ENCODE measurements around the gene DGKG. TPM values are rescaled to one million over a fixed set of nuclear protein-coding genes. Genes with fewer than 3 reads are reported as not detected.

The DGKG gene
- total RNA-seq, 5 donors from 2014 or later (not counting 1 experiment from before 2014, with no cell fraction given) = 0.03 to 0.10 TPM; not detected in 3

DNA sequence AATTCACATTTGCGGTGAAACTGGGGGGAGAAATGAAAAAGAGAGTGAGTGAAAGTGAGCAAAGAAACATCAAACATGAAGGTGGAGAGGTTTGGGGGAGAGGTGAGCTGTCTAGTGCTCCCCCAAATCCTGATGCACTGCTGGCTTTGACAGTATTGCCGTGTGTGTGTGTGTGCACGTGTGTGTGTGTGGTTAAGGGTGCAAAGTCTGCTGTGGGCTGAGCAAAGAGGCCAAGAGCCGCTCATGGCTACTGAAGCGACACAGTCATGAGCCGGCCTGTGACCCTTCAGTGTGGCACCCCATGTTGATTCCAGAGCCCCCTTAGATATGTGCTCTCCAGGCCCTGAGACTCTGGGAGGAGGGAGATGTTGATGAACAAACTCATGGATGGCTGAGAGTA lies 94.3 kb downstream of the DGKG start:
- Mint-ChIP-seq H3K36me3 (no peaks in the 10 kb centered on the region), H3K27me3 (peaks cover 3 to 9% of the 10 kb centered on the region in 2 donors), H3K9me3 (no peaks in the 10 kb centered on the region), H3K4me1 (no peaks in the 10 kb centered on the region), H3K27ac (no peak overlapping the region), H3K4me3 (no peak overlapping the region)
- no peaks in the 10 kb centered on the region for H3K4me1 ChIP-seq (ENCODE audit: control insufficient read depth in 1 of 2, extremely low read depth in 1 of 2, insufficient read depth in 2 of 2, low read length in 2 of 2)
- no peaks in the 10 kb centered on the region for H3K9me3 ChIP-seq
- ChIA-PET CTCF (interaction anchor here in 1 of 2 donors (0.6 kb wide), 1 partner anchor 272 kb away, joined by 3 read pairs; no protein-coding TSS in a partner anchor), POLR2A (no interaction called here)
- ATAC-seq (replicated peaks in 1 of 4) = no peak
- no peaks in the 10 kb centered on the region for H3K36me3 ChIP-seq (ENCODE audit: control insufficient read depth in 2 of 2, extremely low read depth in 1 of 2, insufficient read depth in 1 of 2, low read length in 1 of 2)
- WGBS (ENCODE audit: insufficient coverage) = 93% methylated on average over 4 of the region's 6 CpGs
- no peak overlapping the region for H3K4me3 ChIP-seq (ENCODE audit: control insufficient read depth in 1 of 2, extremely low read depth in 1 of 2, low read length in 1 of 2)
- H3K27me3 ChIP-seq (replicated peaks in 1 of 2; ENCODE audit: control insufficient read depth in 2 of 2, extremely low read depth in 1 of 2, insufficient read depth in 2 of 2, low read length in 1 of 2) = peaks cover 0 to 14% of the 10 kb centered on the region in 2 experiments
- no peak overlapping the region for H3K27ac ChIP-seq (ENCODE audit: low read length)
- no peak for DNase-seq

DNA sequence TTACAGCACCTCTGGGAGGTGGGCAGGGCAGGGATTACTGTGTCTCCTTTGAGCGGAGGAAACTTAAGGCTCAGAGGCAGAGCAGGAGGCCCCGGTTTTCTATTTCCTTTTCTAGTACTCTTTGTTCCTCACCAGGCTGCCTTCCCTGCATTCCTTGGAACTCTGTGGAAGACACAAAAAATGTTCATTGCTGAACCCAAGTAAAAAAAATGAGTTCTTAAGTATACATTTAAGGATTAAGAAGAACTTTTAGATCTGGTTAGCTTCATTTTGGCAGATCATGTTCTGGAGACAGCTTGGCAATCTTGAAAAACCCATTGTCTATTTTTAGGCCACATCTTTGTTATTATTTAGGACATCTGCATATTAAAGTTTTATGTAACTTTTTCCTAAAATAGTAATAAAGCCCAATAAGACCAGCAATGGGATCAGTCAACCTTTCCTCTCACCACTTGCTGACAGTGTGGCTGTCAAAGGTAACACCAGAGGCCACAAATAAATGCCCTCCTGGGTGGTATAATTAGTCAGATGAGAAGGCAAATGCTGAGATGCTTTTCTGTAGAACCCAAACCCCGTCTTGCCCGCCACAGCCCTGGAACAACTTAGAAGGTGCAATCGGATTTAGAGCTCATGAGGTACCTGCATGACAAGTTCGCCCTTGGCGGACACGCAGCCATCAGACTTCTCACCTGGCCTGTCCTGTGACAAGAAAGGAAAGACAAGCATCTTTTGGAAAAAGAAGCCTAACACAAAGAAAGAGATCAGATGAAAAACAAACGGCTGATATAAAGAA lies 97.2 kb downstream of the DGKG start:
- Mint-ChIP-seq H3K4me1 (peaks cover 1 to 3% (median 2%) of the 10 kb centered on the region in 3 donors), H3K9me3 (no peaks in the 10 kb centered on the region), H3K36me3 (no peaks in the 10 kb centered on the region), H3K27ac (no peak overlapping the region), H3K27me3 (peaks cover 3 to 9% of the 10 kb centered on the region in 2 donors), H3K4me3 (no peak overlapping the region)
- ATAC-seq (replicated peaks in 1 of 4) = no peak
- Histone ChIP-seq H3K9me3 (no peaks in the 10 kb centered on the region), H3K36me3 (ENCODE audit: control insufficient read depth in 2 of 2, extremely low read depth in 1 of 2, insufficient read depth in 1 of 2, low read length in 1 of 2) (no peaks in the 10 kb centered on the region), H3K4me3 (ENCODE audit: control insufficient read depth in 1 of 2, extremely low read depth in 1 of 2, low read length in 1 of 2) (no peak overlapping the region), H3K27me3 (replicated peaks in 1 of 2; ENCODE audit: control insufficient read depth in 2 of 2, extremely low read depth in 1 of 2, insufficient read depth in 2 of 2, low read length in 1 of 2) (peaks cover 0 to 14% of the 10 kb centered on the region in 2 experiments), H3K4me1 (ENCODE audit: control insufficient read depth in 1 of 2, extremely low read depth in 1 of 2, insufficient read depth in 2 of 2, low read length in 2 of 2) (no peaks in the 10 kb centered on the region), H3K27ac (ENCODE audit: low read length) (no peak overlapping the region)
- CTCF ChIA-PET = interaction anchor here (0.6 to 1.0 kb wide), 2 partner anchors 264 to 352 kb away, joined by 4 read pairs; no protein-coding TSS in a partner anchor
- DNase-seq = no peak
- POLR2A ChIA-PET = no interaction called here
- WGBS (ENCODE audit: insufficient coverage) = 70% methylated on average over 2 of the region's 9 CpGs

DNA sequence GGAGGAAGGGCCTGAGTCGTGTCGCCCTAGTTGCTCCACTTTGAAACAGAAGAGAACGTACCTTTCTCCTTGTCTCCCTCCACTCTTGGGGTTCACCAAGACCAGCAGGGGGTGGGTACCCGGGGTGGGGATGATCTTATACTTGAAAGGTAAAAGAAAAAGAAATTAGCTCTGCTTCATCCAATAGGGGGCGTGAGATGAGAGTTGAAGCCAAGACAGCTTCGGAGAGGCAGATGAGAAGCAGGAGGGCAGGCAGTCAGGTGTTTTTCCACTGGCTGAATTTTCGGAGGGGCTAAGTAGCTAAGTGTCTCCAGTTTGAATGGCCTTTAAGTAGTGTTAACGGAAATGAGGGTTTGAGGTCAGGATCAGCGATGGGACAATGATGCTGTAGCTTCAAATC lies 100.4 kb downstream of the DGKG start:
- no peak overlapping the region for H3K4me3 ChIP-seq (ENCODE audit: control insufficient read depth in 1 of 2, extremely low read depth in 1 of 2, low read length in 1 of 2)
- H3K27me3 Mint-ChIP-seq = peaks cover 0 to under 1% of the 10 kb centered on the region in 2 donors

DNA sequence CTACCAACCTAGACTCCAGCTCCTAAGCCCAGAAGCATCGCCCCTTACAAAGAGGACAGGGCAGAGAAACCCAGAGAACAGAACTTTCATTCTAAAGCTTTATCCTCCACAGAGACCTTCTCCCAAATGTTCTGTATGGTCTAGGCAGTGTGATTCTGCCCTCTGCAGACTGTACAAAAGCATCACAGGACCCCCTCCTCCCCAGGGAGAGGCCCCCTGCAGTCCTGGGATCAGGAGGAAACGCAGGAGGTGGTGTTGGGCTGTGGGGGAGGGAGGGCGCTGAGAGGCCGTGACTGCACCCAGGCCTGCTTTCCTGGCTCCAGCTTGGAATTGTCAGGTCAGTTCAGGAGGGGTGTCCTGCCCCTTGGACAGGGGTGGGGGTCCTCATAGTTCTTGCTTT lies 101.3 kb downstream of the DGKG start:
- no peaks in the 10 kb centered on the region for H3K9me3 Mint-ChIP-seq
- no peak overlapping the region for H3K4me3 ChIP-seq (ENCODE audit: control insufficient read depth in 1 of 2, extremely low read depth in 1 of 2, low read length in 1 of 2)
- no peaks in the 10 kb centered on the region for H3K9me3 ChIP-seq
- ATAC-seq (replicated peaks in 1 of 4) (no peak), DNase-seq (no peak)
- H3K27ac ChIP-seq (ENCODE audit: low read length) = no peak overlapping the region
- CTCF ChIA-PET = interaction anchor here (0.6 to 2.9 kb wide), 4 partner anchors 42 to 354 kb away, joined by 3 to 37 read pairs (median 4); no protein-coding TSS in a partner anchor
- no peaks in the 10 kb centered on the region for H3K36me3 Mint-ChIP-seq
- H3K4me1 Mint-ChIP-seq = peaks cover 6 to 14% (median 7%) of the 10 kb centered on the region in 3 donors
- peaks cover 0 to 3% of the 10 kb centered on the region in 2 experiments for H3K4me1 ChIP-seq (ENCODE audit: control insufficient read depth in 1 of 2, extremely low read depth in 1 of 2, insufficient read depth in 2 of 2, low read length in 2 of 2)
- H3K4me3 Mint-ChIP-seq = no peak overlapping the region
- H3K36me3 ChIP-seq (ENCODE audit: control insufficient read depth in 2 of 2, extremely low read depth in 1 of 2, insufficient read depth in 1 of 2, low read length in 1 of 2) = no peaks in the 10 kb centered on the region
- WGBS (ENCODE audit: insufficient coverage) = no CpG with 5 or more reads among the region's 4 CpGs
- H3K27me3 ChIP-seq (replicated peaks in 1 of 2; ENCODE audit: control insufficient read depth in 2 of 2, extremely low read depth in 1 of 2, insufficient read depth in 2 of 2, low read length in 1 of 2) = no peaks in the 10 kb centered on the region
- POLR2A ChIA-PET = no interaction called here
- H3K27me3 Mint-ChIP-seq = no peaks in the 10 kb centered on the region
- no peak overlapping the region for H3K27ac Mint-ChIP-seq

More for the DNA sequence above, 100.4 kb downstream of the DGKG start:
- POLR2A ChIA-PET = no interaction called here
- DNase-seq = no peak
- no peak for ATAC-seq (replicated peaks in 1 of 4)
- no peaks in the 10 kb centered on the region for H3K9me3 ChIP-seq
- H3K4me1 Mint-ChIP-seq = peaks cover 6 to 9% (median 7%) of the 10 kb centered on the region in 3 donors
- no peaks in the 10 kb centered on the region for H3K27me3 ChIP-seq (replicated peaks in 1 of 2; ENCODE audit: control insufficient read depth in 2 of 2, extremely low read depth in 1 of 2, insufficient read depth in 2 of 2, low read length in 1 of 2)
- H3K36me3 ChIP-seq (ENCODE audit: control insufficient read depth in 2 of 2, extremely low read depth in 1 of 2, insufficient read depth in 1 of 2, low read length in 1 of 2) = no peaks in the 10 kb centered on the region
- WGBS (ENCODE audit: insufficient coverage) = 78% methylated on average over 4 of the region's 9 CpGs
- H3K9me3 Mint-ChIP-seq = no peaks in the 10 kb centered on the region
- no peak overlapping the region for H3K27ac ChIP-seq (ENCODE audit: low read length)
- H3K4me3 Mint-ChIP-seq = no peak overlapping the region
- H3K4me1 ChIP-seq (ENCODE audit: control insufficient read depth in 1 of 2, extremely low read depth in 1 of 2, insufficient read depth in 2 of 2, low read length in 2 of 2) = peaks cover 0 to 3% of the 10 kb centered on the region in 2 experiments
- no peak overlapping the region for H3K27ac Mint-ChIP-seq
- H3K36me3 Mint-ChIP-seq = no peaks in the 10 kb centered on the region
- CTCF ChIA-PET = interaction anchor here (1.1 to 1.8 kb wide), 3 partner anchors 273 to 279 kb away, joined by 4 to 12 read pairs (median 6); no protein-coding TSS in a partner anchor

DNA sequence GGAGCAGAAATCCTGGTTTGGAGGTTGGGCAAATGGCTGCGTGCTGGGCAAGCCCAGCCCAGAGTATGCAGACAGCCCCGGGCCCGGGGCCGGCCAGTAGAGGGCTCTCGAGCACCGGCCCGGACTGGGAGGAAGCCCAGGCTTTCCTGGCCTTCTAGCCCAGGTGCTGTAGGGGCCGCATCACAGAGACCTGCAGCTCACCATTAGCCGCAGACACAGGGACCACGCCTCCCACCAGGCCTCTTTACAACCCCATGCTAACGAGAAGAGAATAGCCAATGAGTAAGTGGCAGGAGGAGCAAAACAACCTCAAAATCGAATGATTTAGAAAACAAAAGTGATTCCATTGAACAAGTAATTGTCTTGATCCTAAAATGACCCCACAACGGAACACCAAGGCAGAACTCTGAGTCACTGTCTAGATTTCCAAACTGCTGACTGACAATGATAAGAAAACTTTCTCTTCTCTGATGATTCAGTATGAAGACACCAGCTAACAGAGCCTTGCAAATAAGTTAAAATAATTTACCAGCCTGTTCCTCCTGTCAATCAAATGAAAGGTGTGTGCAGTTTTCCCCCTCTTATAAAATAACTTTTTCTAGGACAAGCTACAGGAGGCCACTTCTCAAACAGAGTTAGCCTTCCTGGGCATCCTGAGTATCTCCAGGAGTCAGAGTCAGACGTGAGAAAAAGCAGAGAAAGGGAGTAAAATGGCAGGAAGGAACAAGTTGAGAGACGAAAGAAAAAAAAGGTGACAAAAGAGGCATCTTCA lies 102.2 kb downstream of the DGKG start:
- Mint-ChIP-seq H3K4me3 (no peak overlapping the region), H3K27me3 (no peaks in the 10 kb centered on the region), H3K27ac (peak overlapping the region; percentile 17 to 41), H3K36me3 (no peaks in the 10 kb centered on the region), H3K4me1 (peaks cover 13 to 23% (median 15%) of the 10 kb centered on the region in 3 donors), H3K9me3 (no peaks in the 10 kb centered on the region)
- no peaks in the 10 kb centered on the region for H3K36me3 ChIP-seq (ENCODE audit: control insufficient read depth in 2 of 2, extremely low read depth in 1 of 2, insufficient read depth in 1 of 2, low read length in 1 of 2)
- ATAC-seq (replicated peaks in 1 of 4) (peak; percentile 88 to 97 (median 94)), DNase-seq (peak; percentile 19 to 74 (median 48))
- CTCF ChIA-PET = interaction anchor here (0.6 to 2.9 kb wide), 14 partner anchors 41 to 766 kb away, joined by 3 to 51 read pairs (median 3); no protein-coding TSS in a partner anchor
- H3K27ac ChIP-seq (ENCODE audit: low read length) = no peak overlapping the region
- 11% methylated on average over 9 of the region's 15 CpGs for WGBS (ENCODE audit: insufficient coverage)
- H3K9me3 ChIP-seq = no peaks in the 10 kb centered on the region
- H3K27me3 ChIP-seq (replicated peaks in 1 of 2; ENCODE audit: control insufficient read depth in 2 of 2, extremely low read depth in 1 of 2, insufficient read depth in 2 of 2, low read length in 1 of 2) = no peaks in the 10 kb centered on the region
- H3K4me3 ChIP-seq (ENCODE audit: control insufficient read depth in 1 of 2, extremely low read depth in 1 of 2, low read length in 1 of 2) = no peak overlapping the region
- POLR2A ChIA-PET = no interaction called here
- H3K4me1 ChIP-seq (ENCODE audit: control insufficient read depth in 1 of 2, extremely low read depth in 1 of 2, insufficient read depth in 2 of 2, low read length in 2 of 2) = peaks cover under 1 to 13% of the 10 kb centered on the region in 2 experiments

DNA sequence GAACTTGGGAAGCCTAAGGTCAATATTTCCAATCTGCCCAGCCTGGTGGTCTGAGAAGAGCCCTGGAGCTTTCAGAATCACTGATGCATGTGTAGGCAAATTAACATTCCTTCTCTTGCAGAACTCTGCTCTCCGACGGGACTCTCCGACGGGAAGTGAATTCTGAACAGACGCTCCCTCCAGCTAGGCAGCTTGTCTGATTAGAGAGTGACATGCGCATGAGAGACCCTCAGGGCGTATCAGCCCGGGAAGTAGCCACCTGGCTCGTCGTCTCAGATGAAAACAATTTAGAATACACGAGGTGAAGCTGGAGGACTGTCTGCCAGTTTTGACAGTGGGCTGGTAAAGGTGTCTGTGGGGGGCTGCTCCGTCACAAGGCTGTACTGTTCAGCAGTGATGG lies 103.1 kb downstream of the DGKG start:
- POLR2A ChIA-PET = no interaction called here

More for the DNA sequence above, 103.1 kb downstream of the DGKG start:
- Histone ChIP-seq H3K4me3 (ENCODE audit: control insufficient read depth in 1 of 2, extremely low read depth in 1 of 2, low read length in 1 of 2) (no peak overlapping the region), H3K4me1 (ENCODE audit: control insufficient read depth in 1 of 2, extremely low read depth in 1 of 2, insufficient read depth in 2 of 2, low read length in 2 of 2) (peaks cover 7 to 21% of the 10 kb centered on the region in 2 experiments), H3K9me3 (no peaks in the 10 kb centered on the region), H3K27ac (ENCODE audit: low read length) (no peak overlapping the region), H3K36me3 (ENCODE audit: control insufficient read depth in 2 of 2, extremely low read depth in 1 of 2, insufficient read depth in 1 of 2, low read length in 1 of 2) (no peaks in the 10 kb centered on the region), H3K27me3 (replicated peaks in 1 of 2; ENCODE audit: control insufficient read depth in 2 of 2, extremely low read depth in 1 of 2, insufficient read depth in 2 of 2, low read length in 1 of 2) (no peaks in the 10 kb centered on the region)
- Mint-ChIP-seq H3K36me3 (no peaks in the 10 kb centered on the region), H3K27ac (no peak overlapping the region), H3K27me3 (no peaks in the 10 kb centered on the region), H3K4me1 (peaks cover 21 to 31% (median 23%) of the 10 kb centered on the region in 3 donors), H3K4me3 (no peak overlapping the region), H3K9me3 (no peaks in the 10 kb centered on the region)
- no peak for ATAC-seq (replicated peaks in 1 of 4)
- no peak for DNase-seq
- WGBS (ENCODE audit: insufficient coverage) = 77% methylated on average over 12 of the region's 12 CpGs
- CTCF ChIA-PET = interaction anchor here (0.5 to 2.9 kb wide), 11 partner anchors 179 to 767 kb away, joined by 3 to 51 read pairs (median 4); no protein-coding TSS in a partner anchor

Measured in T-cell (primary cell).